CD4-positive, alpha-beta T cell treated with Interleukin-15 for 1 hour (primary cell): ENCODE measurements around the gene TRPM3.

ENCODE experiments used
- DNase-seq: peaks from one replicate; pipeline ENCODE4 v3.0.0-alpha.2; 2020

Gene TRPM3

GRCh38 chr9:70945301-70945700 lies 176.1 kb downstream of the TRPM3 start:
- DNase-seq = no peak

DNA sequence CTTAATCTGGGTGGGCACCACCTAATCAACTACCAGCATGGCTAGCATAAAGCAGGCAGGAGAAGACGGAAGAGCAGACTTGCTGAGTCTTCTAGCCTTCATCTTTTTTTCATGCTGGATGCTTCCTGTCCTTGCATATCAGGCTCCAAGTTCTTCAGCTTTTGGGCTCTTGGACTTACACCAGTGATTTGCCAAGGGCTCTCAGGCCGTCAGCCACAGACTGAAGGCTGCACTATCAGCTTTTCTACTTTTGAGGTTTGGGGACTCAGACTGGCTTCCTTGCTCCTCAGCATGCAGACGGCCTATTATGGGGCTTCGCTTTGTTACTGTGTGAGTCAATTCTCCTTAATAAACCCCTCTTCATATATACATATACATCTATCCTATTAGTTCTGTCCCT lies 180.2 kb downstream of the TRPM3 start:
- DNase-seq = no peak

DNA sequence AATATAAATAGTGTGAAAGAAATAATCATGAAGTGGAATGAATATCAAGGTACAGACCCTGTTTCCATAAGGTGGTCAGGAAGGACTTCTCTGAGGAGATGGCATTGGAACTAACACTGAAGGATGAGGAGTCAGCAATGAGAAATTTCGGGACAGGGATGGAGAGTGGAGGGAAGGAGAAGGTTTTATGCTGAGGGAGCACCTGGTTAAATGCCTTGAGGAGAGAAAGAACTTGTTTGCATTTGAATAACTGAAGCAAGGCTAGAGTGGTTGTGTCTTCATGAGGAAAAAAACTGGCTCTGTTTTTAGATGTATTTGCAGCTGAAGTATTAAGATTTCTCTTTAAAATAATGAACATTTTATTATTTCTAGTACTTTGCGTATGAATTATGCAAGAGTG lies 180.8 kb downstream of the TRPM3 start:
- no peak for DNase-seq

DNA sequence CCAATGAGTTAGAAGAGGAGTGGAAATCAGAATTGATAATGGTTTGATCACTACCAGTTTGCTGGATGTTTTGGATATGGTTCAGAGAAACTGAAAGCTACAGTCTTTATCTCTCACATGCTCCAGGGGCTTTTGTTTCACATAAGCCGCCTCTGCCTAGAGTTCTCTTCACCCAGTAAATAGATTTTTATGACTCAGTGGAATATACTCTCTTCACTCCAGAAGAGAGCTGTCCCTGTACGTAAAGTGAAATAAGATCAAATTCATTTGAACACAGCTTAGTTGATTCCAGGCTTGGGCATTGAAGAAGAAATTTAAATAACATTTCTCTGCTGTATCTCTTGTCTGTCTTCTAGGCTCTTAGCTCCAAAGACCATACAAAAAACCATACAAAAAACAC lies 184.9 kb downstream of the TRPM3 start:
- no peak for DNase-seq

- no peak for DNase-seq
Observed at GRCh38 chr9:70935856-70936255, 185.6 kb downstream of the TRPM3 start.

DNA sequence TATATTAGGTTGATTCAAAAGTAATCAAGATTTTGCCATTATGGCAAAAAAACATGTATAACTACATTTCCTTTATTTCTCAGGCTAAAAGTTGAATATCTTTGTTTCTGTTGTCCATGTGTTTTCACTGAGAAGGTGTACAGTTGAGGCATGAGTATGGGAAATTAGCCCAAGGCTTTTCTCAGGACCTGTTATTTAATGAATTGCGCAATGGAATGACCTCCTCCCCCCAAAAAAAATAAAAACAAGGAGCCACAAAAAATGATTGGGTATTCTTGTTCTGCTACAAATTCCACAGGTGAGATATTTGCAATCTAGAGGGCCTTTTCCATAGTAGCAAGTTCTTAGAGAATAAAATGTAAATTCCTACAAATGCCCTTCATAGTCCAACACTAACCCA lies 186.8 kb downstream of the TRPM3 start:
- DNase-seq = no peak

DNA sequence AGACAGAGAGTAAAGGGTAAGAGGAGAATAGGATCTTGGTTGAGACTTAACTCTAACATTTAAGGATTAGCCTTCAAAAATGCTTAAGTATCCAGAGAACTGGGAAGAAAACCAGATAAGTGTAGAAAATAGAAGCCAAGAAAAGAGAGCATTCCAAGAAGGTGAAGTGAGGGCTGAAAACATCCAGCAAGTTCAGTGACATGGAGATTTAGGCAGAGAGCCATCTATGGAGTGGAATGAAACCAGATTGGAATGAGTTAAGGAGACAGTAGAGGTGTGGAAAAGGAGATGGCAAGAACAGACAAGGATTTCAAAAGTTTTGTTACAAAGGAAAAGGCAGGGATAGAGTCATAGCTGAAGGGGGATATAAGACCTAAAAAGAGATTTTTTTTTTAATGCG lies 188.1 kb downstream of the TRPM3 start:
- no peak for DNase-seq

- no peak for DNase-seq
Observed at GRCh38 chr9:70932097-70932496, 189.3 kb downstream of the TRPM3 start.

DNA sequence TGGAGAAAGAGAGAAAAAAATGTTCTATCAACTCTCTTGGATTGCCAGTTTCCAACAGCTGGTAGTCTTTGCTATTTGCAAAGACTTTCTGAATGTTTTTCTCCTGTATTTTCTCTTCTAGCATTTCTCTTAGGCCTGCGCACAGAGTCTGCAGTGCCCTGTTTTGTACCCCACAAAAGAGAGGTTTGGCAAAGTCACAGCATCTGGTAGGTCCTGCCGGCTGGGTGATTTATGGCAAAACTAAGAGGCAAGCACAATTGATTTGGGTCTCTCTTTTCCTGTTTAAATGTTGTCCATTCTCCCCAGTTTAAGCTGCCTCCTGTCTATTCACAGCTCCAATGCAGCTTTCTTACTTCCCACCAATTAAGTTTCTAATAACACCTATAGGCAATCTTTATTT lies 193.9 kb downstream of the TRPM3 start:
- DNase-seq = no peak

- no peak for DNase-seq
Observed at GRCh38 chr9:70924895-70925547, 196.4 kb downstream of the TRPM3 start.

DNA sequence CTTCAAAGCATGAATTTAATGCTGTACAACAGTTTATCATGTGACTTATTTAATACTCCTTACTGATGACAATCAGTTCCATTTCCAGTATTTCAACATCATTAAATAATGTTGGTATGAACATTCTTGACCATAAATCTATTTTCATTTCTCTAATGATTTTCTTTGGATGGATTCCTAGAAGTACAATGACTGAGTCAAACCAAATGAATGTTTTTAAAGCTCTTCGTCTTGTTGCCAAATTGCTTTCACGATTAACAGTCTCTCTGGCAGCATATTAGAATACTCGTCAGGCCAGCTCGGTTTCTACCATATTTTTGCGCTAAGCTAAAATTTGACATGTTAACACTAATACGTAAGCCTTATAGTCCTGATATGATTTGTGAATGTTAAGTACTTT lies 197.0 kb downstream of the TRPM3 start:
- no peak for DNase-seq

DNA sequence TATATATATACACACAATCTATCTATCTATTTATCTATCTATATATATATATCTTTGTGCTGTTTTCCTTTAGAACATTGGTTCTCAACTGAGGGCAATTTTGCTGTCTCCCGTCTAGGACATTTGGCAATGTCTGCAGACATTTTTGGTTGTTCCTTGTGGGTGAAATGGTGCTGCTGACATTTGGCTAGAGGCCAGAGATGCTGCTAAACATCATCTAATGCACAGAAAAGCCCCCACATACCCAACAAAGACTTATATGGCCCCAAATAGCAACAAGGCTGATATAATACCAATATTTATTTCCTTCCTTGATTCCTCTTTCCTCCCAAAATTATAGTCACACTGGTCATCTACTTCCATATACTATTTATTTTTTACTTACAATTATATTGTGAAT lies 197.5 kb downstream of the TRPM3 start:
- DNase-seq = no peak

- no peak for DNase-seq
Observed at GRCh38 chr9:70921136-70921535, 200.3 kb downstream of the TRPM3 start.

GRCh38 chr9:70917277-70917676 lies 204.1 kb downstream of the TRPM3 start:
- no peak for DNase-seq

- DNase-seq = no peak
Observed at GRCh38 chr9:70911791-70912190, 209.6 kb downstream of the TRPM3 start.

- no peak for DNase-seq
Observed at GRCh38 chr9:70910598-70910997, 210.8 kb downstream of the TRPM3 start.

- no peak for DNase-seq
Observed at GRCh38 chr9:70902692-70903131, 218.7 kb downstream of the TRPM3 start.

DNA sequence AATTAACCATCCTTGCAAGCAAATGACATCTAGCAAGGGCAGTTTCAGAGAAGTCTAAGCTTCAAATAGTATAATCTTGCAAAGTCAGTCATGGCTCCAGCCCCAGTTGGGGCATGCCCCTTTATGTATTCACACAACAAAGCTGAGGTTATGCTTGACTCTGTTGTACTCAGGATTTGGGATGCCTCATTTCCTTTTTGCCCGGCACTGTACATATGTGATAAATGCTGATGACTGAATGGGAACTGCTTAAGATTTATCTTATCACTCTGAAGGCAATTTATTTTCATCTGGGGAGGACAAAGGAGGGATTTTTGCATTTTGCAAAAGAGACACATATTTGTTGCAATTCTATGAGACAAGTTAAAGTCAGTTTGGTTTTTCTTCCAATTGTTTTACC lies 219.2 kb downstream of the TRPM3 start:
- DNase-seq = no peak

DNA sequence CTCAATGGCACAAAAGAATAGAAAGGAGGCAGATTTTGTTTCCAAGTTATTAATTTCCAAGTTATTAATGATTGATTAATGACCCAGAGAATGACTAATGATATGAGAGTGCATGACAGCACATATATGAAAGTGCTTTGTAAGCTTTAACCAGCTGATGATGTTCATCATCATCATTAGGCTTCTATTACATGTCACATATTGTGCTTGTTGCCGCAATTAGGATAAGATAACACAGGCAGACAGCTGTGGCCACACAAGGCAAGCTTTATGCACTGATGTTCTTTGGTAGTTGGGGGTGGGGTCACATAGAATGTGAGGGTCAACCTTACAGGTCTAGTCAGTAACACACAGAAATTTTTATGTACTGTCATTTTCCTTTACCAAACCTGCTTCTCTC lies 219.7 kb downstream of the TRPM3 start:
- DNase-seq = no peak

DNA sequence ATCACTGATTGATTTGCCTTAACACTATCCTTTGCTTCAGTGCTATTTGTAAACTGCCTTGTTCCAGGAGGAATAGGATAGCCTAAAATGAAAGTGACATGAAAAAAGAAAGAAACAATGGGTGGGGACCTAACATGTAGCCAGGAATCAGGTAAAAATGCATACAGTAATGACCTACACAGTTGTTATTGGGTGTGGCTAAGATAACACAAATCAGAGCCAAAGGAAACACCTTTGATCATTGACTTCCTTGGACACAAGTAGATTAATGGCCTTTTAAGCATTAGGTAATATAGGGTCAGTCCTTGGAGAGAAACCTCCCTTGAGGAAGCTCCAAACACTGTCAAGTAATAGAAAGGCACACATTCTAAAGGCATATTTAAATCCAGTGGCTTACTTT lies 220.4 kb downstream of the TRPM3 start:
- no peak for DNase-seq

- no peak for DNase-seq
Observed at GRCh38 chr9:70893580-70894122, 227.8 kb downstream of the TRPM3 start.

DNA sequence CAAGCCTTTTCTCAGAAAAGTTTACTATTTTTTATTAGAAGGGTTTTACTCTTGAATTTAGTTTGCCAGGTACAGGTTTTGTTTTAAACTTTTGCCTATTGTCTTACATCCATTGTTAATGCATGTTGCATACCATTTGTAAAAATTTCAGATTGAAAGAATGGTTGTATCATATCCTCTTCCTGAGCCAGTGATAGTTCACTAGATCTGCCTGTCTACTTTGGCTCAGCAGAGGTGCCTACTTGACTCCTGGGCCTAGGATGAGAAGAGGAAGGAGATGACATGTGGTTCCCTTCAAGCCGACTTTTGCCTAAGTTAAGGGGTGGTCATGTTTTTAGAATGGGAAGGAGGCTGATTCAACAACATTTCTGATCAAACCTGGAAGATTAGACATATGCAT lies 232.9 kb downstream of the TRPM3 start:
- DNase-seq = no peak

- DNase-seq = no peak
Observed at GRCh38 chr9:70887826-70888225, 233.6 kb downstream of the TRPM3 start.

DNA sequence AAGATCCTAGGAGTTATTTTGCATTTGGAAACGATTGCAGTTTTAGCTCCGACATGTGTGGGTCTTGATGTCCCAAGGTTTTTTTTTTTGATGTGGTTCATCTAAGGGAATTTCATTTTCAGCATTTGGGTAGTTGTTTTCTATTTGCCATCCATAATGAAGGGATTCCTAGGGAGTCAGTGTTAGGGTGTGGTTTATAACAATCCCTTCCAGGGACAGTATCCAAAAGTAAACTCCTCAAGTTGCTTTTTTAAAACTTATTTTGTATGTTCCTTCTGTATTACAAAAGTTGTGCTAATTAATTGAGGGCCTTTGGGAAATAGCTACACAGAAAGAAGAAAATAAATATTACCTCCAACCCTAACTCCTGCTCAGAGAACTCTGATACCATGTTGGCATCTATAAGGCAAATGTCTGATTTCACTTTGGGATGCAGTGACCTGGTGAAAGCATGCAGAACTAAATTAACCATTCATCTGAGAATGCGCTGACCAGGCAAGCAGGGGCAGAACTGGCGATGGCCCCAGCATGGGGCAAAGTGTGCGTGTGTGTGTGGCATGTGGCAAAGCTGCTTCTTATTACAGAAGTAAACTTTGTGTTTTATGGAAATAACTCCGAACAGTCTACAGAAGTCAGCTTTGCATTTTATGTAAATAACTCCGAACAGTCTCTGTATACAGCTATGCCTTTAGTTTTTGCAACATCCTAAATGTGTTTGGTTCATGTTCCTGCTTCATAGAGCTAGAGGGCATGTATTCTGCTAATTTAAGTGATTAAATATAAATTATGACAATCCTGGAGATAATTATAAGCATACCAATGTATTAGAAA lies 237.2 kb downstream of the TRPM3 start:
- no peak for DNase-seq
